GM18498 (cell line): Measurements from ENCODE around the gene FNDC10.

Source experiments
- ATAC-seq: cut with Tn5 transposase; IDR thresholded peaks from one replicate; pipeline ENCODE4 v1.9.1; 2021; ENCODE audit warnings: mild to moderate bottlenecking, moderate library complexity; ENCODE audit not compliant: unreplicated experiment

The FNDC10 gene

GRCh38 chr1:1616045-1616790 lies 16.3 kb upstream of the FNDC10 start:
- ATAC-seq: peak; percentile 18

GRCh38 chr1:1615256-1616044 lies 15.5 kb upstream of the FNDC10 start, which contains the start of gene MIB2:
MIB2 (plus strand) TSS chr1:1615500; CDS start chr1:1623453, 7,953 bp downstream.
- peak; percentile 82 for ATAC-seq

- no peak for ATAC-seq
Measured at GRCh38 chr1:1614954-1615255, 15.0 kb upstream of the FNDC10 start.

GRCh38 chr1:1614204-1614953 lies 14.4 kb upstream of the FNDC10 start:
- ATAC-seq: no peak

- ATAC-seq: no peak
Measured at GRCh38 chr1:1613509-1614082, 13.7 kb upstream of the FNDC10 start.

GRCh38 chr1:1612104-1612400 lies 12.1 kb upstream of the FNDC10 start:
- ATAC-seq: no peak

GRCh38 chr1:1610796-1611195 lies 10.9 kb upstream of the FNDC10 start:
- no peak for ATAC-seq

- no peak for ATAC-seq
Measured at GRCh38 chr1:1609822-1610485, 10.0 kb upstream of the FNDC10 start.

GRCh38 chr1:1606232-1606631 lies 6.3 kb upstream of the FNDC10 start:
- no peak for ATAC-seq

- no peak for ATAC-seq
Measured at GRCh38 chr1:1605724-1606123, 5.8 kb upstream of the FNDC10 start.

- no peak for ATAC-seq
Measured at GRCh38 chr1:1605034-1605591, 5.2 kb upstream of the FNDC10 start.

- no peak for ATAC-seq
Measured at GRCh38 chr1:1604374-1605033, 4.6 kb upstream of the FNDC10 start.

- no peak for ATAC-seq
Measured at GRCh38 chr1:1603671-1604373, 3.9 kb upstream of the FNDC10 start.

- no peak for ATAC-seq
Measured at GRCh38 chr1:1602968-1603506, 3.1 kb upstream of the FNDC10 start.

- ATAC-seq: no peak
Measured at GRCh38 chr1:1602304-1602967, 2.5 kb upstream of the FNDC10 start.

GRCh38 chr1:1601564-1602303 lies 1.8 kb upstream of the FNDC10 start:
- ATAC-seq: no peak

- ATAC-seq: no peak
Measured at GRCh38 chr1:1600861-1601563, 1.1 kb upstream of the FNDC10 start.
